HEK293 (cell line): ENCODE data around the gene ATP6V1A.

Source experiments
- CTCF ChIA-PET: fragments of 350-600 bp; formaldehyde crosslinking; extraction: SDS; loops from one replicate; lab custom pipeline; 2021; ENCODE audit warnings: antibody characterized with exemption; lab: Yijun Ruan, JAX
- POLR2A ChIA-PET: fragments of 300-600 bp; formaldehyde crosslinking; extraction: SDS; loops from one replicate; lab custom pipeline; 2020; ENCODE audit warnings: antibody characterized with exemption, inconsistent platforms; lab: Yijun Ruan, JAX
- H3K27ac ChIP-seq: fragments of 200-500 bp; sonication (Bioruptor generic); 2 replicates; pipeline ENCODE4 v1.5.1; 2014; ENCODE audit warnings: low read depth, low read length, control low read depth, inconsistent platforms; ENCODE audit errors: extremely low read depth
- H3K36me3 ChIP-seq, 2 experiments: fragments of 200-500 bp in 1 of 2; sonication (Bioruptor generic) in 1 of 2; 1 replicate in 1 of 2; 2 replicates in 1 of 2; pipeline ENCODE4 v1.5.1; 2014 to 2017; ENCODE audit warnings: inconsistent platforms in 2 of 2, low read length in 2 of 2; ENCODE audit not compliant: control insufficient read depth in 2 of 2, insufficient read depth in 1 of 2
- H3K4me1 ChIP-seq: fragments of 200-500 bp; sonication (Bioruptor generic); 2 replicates; pipeline ENCODE4 v1.5.1; 2014; ENCODE audit warnings: mild to moderate bottlenecking, low read length, inconsistent platforms; ENCODE audit not compliant: control insufficient read depth, insufficient read depth
- H3K4me3 ChIP-seq: 2 replicates; pipeline ENCODE4 v1.5.1; 2011; ENCODE audit warnings: low read depth, mild to moderate bottlenecking, control low read depth, low read length, moderate library complexity
- H3K9me3 ChIP-seq: fragments of 200-500 bp; sonication (Bioruptor generic); 2 replicates; pipeline ENCODE4 v1.5.1; 2014; ENCODE audit warnings: low read depth, low read length, inconsistent platforms; ENCODE audit not compliant: control insufficient read depth, insufficient read depth
- AEBP2 ChIP-seq: fragments of 450-650 bp; formaldehyde crosslinking; IDR thresholded peaks from 2 replicates; pipeline ENCODE4 v1.5.1; 2016; ENCODE audit warnings: missing biosample characterization, missing genetic modification characterization, borderline replicate concordance
- GFI1B ChIP-seq: fragments of 450-650 bp; formaldehyde crosslinking; IDR thresholded peaks from 2 replicates; pipeline ENCODE4 v1.5.1; 2016; ENCODE audit warnings: missing biosample characterization, missing genetic modification characterization
- GLI4 ChIP-seq: fragments of 450-650 bp; formaldehyde crosslinking; IDR thresholded peaks from 2 replicates; pipeline ENCODE4 v1.5.1; 2016; ENCODE audit warnings: missing biosample characterization, missing genetic modification characterization
- KLF16 ChIP-seq: fragments of 450-650 bp; formaldehyde crosslinking; IDR thresholded peaks from 2 replicates; pipeline ENCODE4 v1.5.1; 2017; ENCODE audit warnings: missing biosample characterization, missing genetic modification characterization
- PRDM10 ChIP-seq: fragments of 450-650 bp; formaldehyde crosslinking; IDR thresholded peaks from 2 replicates; pipeline ENCODE4 v1.5.1; 2016; ENCODE audit warnings: missing biosample characterization, missing genetic modification characterization
- TCF7L2 ChIP-seq: IDR thresholded peaks from 2 replicates; pipeline ENCODE4 v1.6.1; 2011; ENCODE audit warnings: low read depth, mild to moderate bottlenecking, inconsistent platforms, low read length, moderate library complexity, borderline replicate concordance
- TRIM28 ChIP-seq: IDR thresholded peaks from 2 replicates; pipeline ENCODE4 v1.6.1; 2011; ENCODE audit warnings: low read length, control low read depth, borderline replicate concordance
- ZBTB17 ChIP-seq: fragments of 450-650 bp; formaldehyde crosslinking; IDR thresholded peaks from 2 replicates; pipeline ENCODE4 v1.5.1; 2016; ENCODE audit warnings: missing biosample characterization, missing genetic modification characterization
- ZBTB20 ChIP-seq: fragments of 450-650 bp; formaldehyde crosslinking; IDR thresholded peaks from 2 replicates; pipeline ENCODE4 v1.5.1; 2016; ENCODE audit warnings: missing biosample characterization, missing genetic modification characterization
- ZNF157 ChIP-seq: fragments of 450-650 bp; formaldehyde crosslinking; IDR thresholded peaks from 2 replicates; pipeline ENCODE4 v1.5.1; 2016; ENCODE audit warnings: missing biosample characterization, missing genetic modification characterization
- ZNF2 ChIP-seq: fragments of 450-650 bp; formaldehyde crosslinking; IDR thresholded peaks from 2 replicates; pipeline ENCODE4 v1.5.1; 2016; ENCODE audit warnings: missing biosample characterization, missing genetic modification characterization
- ZNF221 ChIP-seq: fragments of 450-650 bp; formaldehyde crosslinking; IDR thresholded peaks from 2 replicates; pipeline ENCODE4 v1.5.1; 2017; ENCODE audit warnings: missing biosample characterization, missing genetic modification characterization, borderline replicate concordance
- ZNF335 ChIP-seq: fragments of 450-650 bp; formaldehyde crosslinking; conservative IDR thresholded peaks from 2 replicates; pipeline ENCODE4 v1.5.1; 2016; ENCODE audit warnings: missing biosample characterization, missing genetic modification characterization
- ZNF354C ChIP-seq: fragments of 450-650 bp; formaldehyde crosslinking; IDR thresholded peaks from 2 replicates; pipeline ENCODE4 v1.5.1; 2016; ENCODE audit warnings: missing biosample characterization, missing genetic modification characterization, low read depth, borderline replicate concordance
- ZNF501 ChIP-seq: fragments of 450-650 bp; formaldehyde crosslinking; IDR thresholded peaks from 2 replicates; pipeline ENCODE4 v1.5.1; 2016; ENCODE audit warnings: missing biosample characterization, missing genetic modification characterization
- ZNF555 ChIP-seq: fragments of 450-650 bp; formaldehyde crosslinking; conservative IDR thresholded peaks from 2 replicates; pipeline ENCODE4 v1.5.1; 2017; ENCODE audit warnings: missing biosample characterization, mild to moderate bottlenecking, missing genetic modification characterization, inconsistent platforms
- ZNF658 ChIP-seq: fragments of 450-650 bp; formaldehyde crosslinking; IDR thresholded peaks from 2 replicates; pipeline ENCODE4; 2016; ENCODE audit warnings: missing biosample characterization, missing genetic modification characterization
- ZNF670 ChIP-seq: fragments of 450-650 bp; formaldehyde crosslinking; IDR thresholded peaks from 2 replicates; pipeline ENCODE4 v1.5.1; 2016; ENCODE audit warnings: missing biosample characterization, missing genetic modification characterization, low read depth
- ZXDB ChIP-seq: fragments of 450-650 bp; formaldehyde crosslinking; IDR thresholded peaks from 2 replicates; pipeline ENCODE4 v1.5.1; 2016; ENCODE audit warnings: missing biosample characterization, missing genetic modification characterization
- TF ChIP-seq, protein P1 (sequence below): fragments of 450-650 bp; formaldehyde crosslinking; IDR thresholded peaks from 2 replicates; pipeline ENCODE4 v1.5.1; 2016; ENCODE audit warnings: missing biosample characterization, missing genetic modification characterization

Gene ATP6V1A

DNA sequence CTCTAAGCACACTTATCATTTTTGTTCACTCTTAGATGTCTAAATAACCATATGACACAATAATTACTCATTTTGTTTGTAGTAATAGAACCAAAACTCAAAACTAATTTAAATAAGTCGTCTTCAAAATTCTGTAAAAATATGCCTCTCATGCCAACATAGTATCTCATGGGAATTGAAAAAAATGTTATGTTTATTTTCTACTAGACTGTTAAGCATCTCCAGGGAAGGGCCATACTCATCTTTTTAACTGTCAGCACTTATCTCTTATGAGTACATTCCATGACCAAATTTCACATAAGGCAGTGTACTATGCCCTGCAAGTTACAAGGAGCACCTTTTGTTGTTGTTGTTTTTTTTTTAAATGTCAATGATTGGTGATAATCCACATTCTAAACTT, 32.1 kb upstream of the ATP6V1A start (continued):
- no peak for TF ChIP-seq TRIM28
- TF ChIP-seq, protein P1, sequence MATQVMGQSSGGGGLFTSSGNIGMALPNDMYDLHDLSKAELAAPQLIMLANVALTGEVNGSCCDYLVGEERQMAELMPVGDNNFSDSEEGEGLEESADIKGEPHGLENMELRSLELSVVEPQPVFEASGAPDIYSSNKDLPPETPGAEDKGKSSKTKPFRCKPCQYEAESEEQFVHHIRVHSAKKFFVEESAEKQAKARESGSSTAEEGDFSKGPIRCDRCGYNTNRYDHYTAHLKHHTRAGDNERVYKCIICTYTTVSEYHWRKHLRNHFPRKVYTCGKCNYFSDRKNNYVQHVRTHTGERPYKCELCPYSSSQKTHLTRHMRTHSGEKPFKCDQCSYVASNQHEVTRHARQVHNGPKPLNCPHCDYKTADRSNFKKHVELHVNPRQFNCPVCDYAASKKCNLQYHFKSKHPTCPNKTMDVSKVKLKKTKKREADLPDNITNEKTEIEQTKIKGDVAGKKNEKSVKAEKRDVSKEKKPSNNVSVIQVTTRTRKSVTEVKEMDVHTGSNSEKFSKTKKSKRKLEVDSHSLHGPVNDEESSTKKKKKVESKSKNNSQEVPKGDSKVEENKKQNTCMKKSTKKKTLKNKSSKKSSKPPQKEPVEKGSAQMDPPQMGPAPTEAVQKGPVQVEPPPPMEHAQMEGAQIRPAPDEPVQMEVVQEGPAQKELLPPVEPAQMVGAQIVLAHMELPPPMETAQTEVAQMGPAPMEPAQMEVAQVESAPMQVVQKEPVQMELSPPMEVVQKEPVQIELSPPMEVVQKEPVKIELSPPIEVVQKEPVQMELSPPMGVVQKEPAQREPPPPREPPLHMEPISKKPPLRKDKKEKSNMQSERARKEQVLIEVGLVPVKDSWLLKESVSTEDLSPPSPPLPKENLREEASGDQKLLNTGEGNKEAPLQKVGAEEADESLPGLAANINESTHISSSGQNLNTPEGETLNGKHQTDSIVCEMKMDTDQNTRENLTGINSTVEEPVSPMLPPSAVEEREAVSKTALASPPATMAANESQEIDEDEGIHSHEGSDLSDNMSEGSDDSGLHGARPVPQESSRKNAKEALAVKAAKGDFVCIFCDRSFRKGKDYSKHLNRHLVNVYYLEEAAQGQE (tag by site-specific recombination), result no peak

DNA sequence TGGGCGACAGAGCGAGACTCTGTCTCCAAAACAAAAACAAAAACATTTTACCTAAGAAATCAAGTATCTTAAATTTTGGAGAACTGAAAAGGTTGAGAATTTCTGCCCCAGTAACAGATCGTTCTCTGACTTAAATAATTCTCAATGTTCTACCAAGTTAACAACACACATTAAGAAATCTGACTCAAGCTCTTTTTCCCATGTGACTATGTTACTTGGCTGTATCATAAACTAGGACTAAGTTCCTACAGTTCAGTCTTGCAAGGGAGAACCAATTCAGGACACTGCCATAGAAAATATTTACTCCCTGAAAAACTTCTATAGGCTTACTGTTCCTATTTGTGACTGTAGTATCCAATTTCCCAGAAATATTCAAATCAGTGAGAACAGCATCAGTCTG, 29.5 kb upstream of the ATP6V1A start:
- H3K9me3 ChIP-seq, result no peaks in the 10 kb centered on the region
- H3K27ac ChIP-seq, result no peak overlapping the region
- TF ChIP-seq ZNF658 (tag by site-specific recombination) (no peak), ZNF354C (tag by site-specific recombination) (no peak), KLF16 (tag by site-specific recombination) (no peak), ZNF2 (tag by site-specific recombination) (no peak), ZNF670 (tag by site-specific recombination) (no peak), ZNF501 (tag by site-specific recombination) (no peak), ZNF555 (tag by site-specific recombination) (no peak), ZNF335 (no peak), TCF7L2 (no peak), GFI1B (tag by site-specific recombination) (no peak), ZNF221 (tag by site-specific recombination) (no peak), AEBP2 (tag by site-specific recombination) (no peak), ZBTB17 (tag by site-specific recombination) (no peak), ZXDB (tag by site-specific recombination) (no peak), ZNF157 (no peak), GLI4 (tag by site-specific recombination) (no peak)
- H3K36me3 ChIP-seq, result peaks cover 4 to 41% of the 10 kb centered on the region in 2 experiments; a peak in 1 of 3 replicates
- POLR2A ChIA-PET, result no interaction called here
- H3K4me1 ChIP-seq, result no peaks in the 10 kb centered on the region
- CTCF ChIA-PET, result interaction anchor here (0.6 kb wide), 1 partner anchor 135 kb away, joined by 3 read pairs; no protein-coding TSS in a partner anchor
- no peak overlapping the region for H3K4me3 ChIP-seq

- POLR2A ChIA-PET, result no interaction called here
- no peak overlapping the region for H3K4me3 ChIP-seq
- H3K9me3 ChIP-seq, result no peaks in the 10 kb centered on the region
- no peaks in the 10 kb centered on the region for H3K4me1 ChIP-seq
- peaks cover 6 to 44% of the 10 kb centered on the region in 2 experiments; a peak in 2 of 3 replicates for H3K36me3 ChIP-seq
- no peak for TF ChIP-seq ZBTB20 (tag by site-specific recombination)
- 0 out of 2 replicates have a peak, but pooled peaks have one; percentile 50 for TF ChIP-seq PRDM10 (tag by site-specific recombination)
- TF ChIP-seq, all 188 proteins: peak for 1
- CTCF ChIA-PET, result no interaction called here
- no peak overlapping the region for H3K27ac ChIP-seq
Measured at GRCh38 chr3:113717818-113718217, 29.0 kb upstream of the ATP6V1A start.
